Naive thymus-derived CD8-positive, alpha-beta T cell (primary cell): Measurements from ENCODE around the gene VASN. TPM values are rescaled to one million over a fixed set of nuclear protein-coding genes. Genes with fewer than 3 reads are reported as not detected.
"Not testable (repeated sequence)": the region's sequence is repeated elsewhere in the genome, so short reads cannot be mapped to it uniquely, and the experiment has no call there.

Source experiments
- ATAC-seq, 2 donors: fragments of 150-1000 bp; cut with Tn5 transposase in 1 of 2; sonication (Bioruptor Pico), chemical (Tn5 transposase) in 1 of 2; 1 replicate in 1 of 2; 2 replicates in 1 of 2; pipeline ENCODE4 v1.10.0; 2021; ENCODE audit warnings: mild to moderate bottlenecking in 2 of 2, moderate library complexity in 2 of 2
- POLR2A ChIA-PET: fragments of 350-600 bp; sonication (Branson Sonifier 250); formaldehyde crosslinking; loops from one replicate; lab custom pipeline; 2021; ENCODE audit warnings: antibody characterized with exemption; lab: Charles Lee
- DNase-seq, 10 donors: peaks; one replicate each; pipeline versions ENCODE4 v3.0.0 to v3.0.0-alpha.2; 2020 to 2022
- H3K27ac Mint-ChIP-seq, 10 donors: one replicate each; pipeline ENCODE4 v1.8.0; 2020 to 2022; ENCODE audit warnings: mild to moderate bottlenecking in 10 of 10, mixed read lengths in 10 of 10, moderate library complexity in 4 of 10, inconsistent platforms in 1 of 10
- H3K27me3 Mint-ChIP-seq, 5 donors: one replicate each; pipeline ENCODE4 v1.8.0; 2021 to 2022; ENCODE audit warnings: mixed read lengths in 5 of 5
- H3K36me3 Mint-ChIP-seq, 3 donors: one replicate each; pipeline ENCODE4 v1.8.0; 2020 to 2022; ENCODE audit warnings: mixed read lengths in 3 of 3, mild to moderate bottlenecking in 2 of 3, inconsistent platforms in 1 of 3
- H3K4me1 Mint-ChIP-seq, 4 donors: one replicate each; pipeline ENCODE4 v1.8.0; 2021 to 2022; ENCODE audit warnings: mixed read lengths in 4 of 4
- H3K4me3 Mint-ChIP-seq, 10 donors: one replicate each; pipeline ENCODE4 v1.8.0; 2020 to 2022; ENCODE audit warnings: mild to moderate bottlenecking in 10 of 10, mixed read lengths in 10 of 10, moderate library complexity in 6 of 10, inconsistent platforms in 1 of 10
- H3K9me3 Mint-ChIP-seq, 9 donors: one replicate each; pipeline ENCODE4 v1.8.0; 2020 to 2022; ENCODE audit warnings: mixed read lengths in 9 of 9, mild to moderate bottlenecking in 3 of 9, inconsistent platforms in 1 of 9, moderate library complexity in 1 of 9
- polyA plus RNA-seq, 3 donors: library from polyadenylated mRNA; unstranded; fragments of 300-500 nt; fragmentation: Illumina TruSeq; gene quantifications; one replicate each; pipeline ENCODE4 v1.2.3, GENCODE V29; 2021
- total RNA-seq, 8 experiments: library from RNA in 2 of 8; stranded (reverse) in 2 of 8; gene quantifications; one replicate each; pipeline ENCODE4 v1.2.3 and lab custom pipeline; 2021 to 2026

Gene VASN
- total and polyA plus RNA-seq, 5 experiments from 2014 or later: 0.12 to 0.34 (median 0.30) TPM; not detected in 2

DNA sequence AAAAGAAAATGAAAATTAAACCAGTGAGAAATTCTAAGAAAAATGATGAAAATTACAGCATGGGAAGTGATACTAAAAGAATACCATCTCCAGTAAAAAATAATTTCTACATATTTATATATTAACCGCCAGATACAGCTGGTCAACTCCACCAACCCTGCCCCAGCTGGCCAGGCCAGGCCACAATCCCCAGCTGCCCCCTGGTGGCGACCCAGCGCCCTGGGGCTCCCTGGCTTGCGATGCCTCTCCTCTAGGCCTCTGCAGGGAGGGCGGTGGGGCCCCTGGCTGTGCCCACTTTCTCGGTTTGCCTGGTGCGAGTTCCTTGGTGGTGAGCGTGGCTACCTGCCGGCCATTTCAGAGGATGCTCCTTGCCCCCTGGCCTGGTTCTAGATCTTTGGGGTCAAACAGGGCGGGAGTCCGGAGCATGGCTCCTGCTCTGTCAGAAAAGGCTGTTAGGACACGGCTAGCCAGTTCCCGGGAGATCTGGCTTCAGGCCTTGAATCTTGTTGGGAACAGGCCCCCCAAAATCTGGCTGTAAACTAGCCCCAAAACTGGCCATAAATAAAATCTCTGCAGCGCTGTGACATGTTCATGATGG lies 41.3 kb upstream of the VASN start:
- no peaks in the 10 kb centered on the region for H3K9me3 Mint-ChIP-seq
- H3K27me3 Mint-ChIP-seq: no peaks in the 10 kb centered on the region
- POLR2A ChIA-PET: interaction anchor here (1.2 to 5.2 kb wide), 2 partner anchors 23 to 57 kb away, joined by 9 to 31 read pairs; partner anchors contain the start of gene TFAP4
- peak; percentile 32 to 82 (median 66) for DNase-seq
- peak; percentile 56 to 70 for ATAC-seq
- peaks cover 2 to 12% (median 7%) of the 10 kb centered on the region in 4 donors for H3K4me1 Mint-ChIP-seq
- no peaks in the 10 kb centered on the region for H3K36me3 Mint-ChIP-seq
- no peak overlapping the region for H3K27ac Mint-ChIP-seq
- no peak overlapping the region for H3K4me3 Mint-ChIP-seq

DNA sequence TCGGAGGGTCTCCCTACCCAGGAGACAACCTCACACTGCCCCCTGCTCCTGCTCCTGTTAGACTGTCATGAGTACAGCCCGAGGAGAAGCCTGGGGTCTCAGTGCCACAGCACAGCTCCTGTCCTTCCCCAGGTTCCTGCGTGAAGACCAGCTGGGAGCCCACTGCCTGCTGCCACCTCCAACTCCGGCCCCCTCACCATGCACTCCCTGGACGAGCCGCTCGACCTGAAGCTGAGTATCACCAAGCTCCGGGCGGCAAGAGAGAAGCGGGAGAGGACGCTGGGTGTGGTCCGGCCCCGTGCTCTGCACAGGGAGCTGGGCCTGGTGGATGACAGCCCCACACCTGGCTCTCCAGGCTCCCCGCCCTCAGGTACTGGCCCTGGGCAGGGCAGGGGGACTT lies 39.6 kb upstream of the VASN start:
- peaks cover 2 to 12% (median 6%) of the 10 kb centered on the region in 4 donors for H3K4me1 Mint-ChIP-seq
- no peaks in the 10 kb centered on the region for H3K27me3 Mint-ChIP-seq
- DNase-seq: no peak
- ATAC-seq: no peak
- no peak overlapping the region for H3K27ac Mint-ChIP-seq
- H3K36me3 Mint-ChIP-seq: no peaks in the 10 kb centered on the region
- H3K9me3 Mint-ChIP-seq: no peaks in the 10 kb centered on the region
- H3K4me3 Mint-ChIP-seq: no peak overlapping the region
- POLR2A ChIA-PET: interaction anchor here (0.5 kb wide), 1 partner anchor 43 kb away, joined by 10 read pairs; no protein-coding TSS in a partner anchor

DNA sequence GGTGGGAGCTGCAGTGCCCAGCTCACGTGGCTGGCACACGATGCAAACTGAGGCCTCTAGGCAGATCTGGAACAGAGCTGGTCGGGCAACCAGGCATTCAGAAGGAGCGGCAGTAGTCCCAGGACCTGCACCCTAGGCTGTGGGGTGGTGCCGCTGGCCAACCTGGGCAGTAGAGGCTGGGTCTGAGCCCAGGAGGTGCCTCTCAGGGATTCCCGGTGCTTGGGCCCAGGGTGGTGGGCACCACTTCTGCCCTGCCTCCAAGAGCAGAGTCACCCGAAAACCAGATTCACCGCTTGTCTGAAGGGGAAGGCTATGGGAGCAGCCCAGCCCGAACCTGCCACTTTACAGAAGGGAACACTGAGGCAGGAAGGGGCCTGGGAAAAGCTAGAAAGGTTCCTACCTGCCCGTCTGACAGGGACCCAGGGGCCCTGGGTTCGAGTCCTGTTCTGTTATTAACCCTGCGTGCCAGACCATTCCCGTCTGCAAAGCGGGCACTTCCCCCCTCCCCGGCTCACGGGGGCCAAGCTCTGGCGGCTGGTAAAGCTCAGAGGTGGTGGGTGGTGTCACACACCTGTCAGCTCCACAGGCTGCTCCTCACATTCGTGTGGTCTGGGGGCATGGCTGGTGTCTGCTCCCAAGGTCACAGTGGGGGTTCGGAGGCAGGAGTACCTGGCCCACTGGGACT lies 38.9 kb upstream of the VASN start:
- POLR2A ChIA-PET: interaction anchor here (0.5 to 1.0 kb wide), 3 partner anchors 43 to 79 kb away, joined by 3 to 10 read pairs (median 3); no protein-coding TSS in a partner anchor
- H3K27ac Mint-ChIP-seq: no peak overlapping the region
- H3K4me1 Mint-ChIP-seq: peaks cover 2 to 12% (median 6%) of the 10 kb centered on the region in 4 donors
- H3K4me3 Mint-ChIP-seq: no peak overlapping the region
- ATAC-seq (no peak), DNase-seq (no peak)
- no peaks in the 10 kb centered on the region for H3K9me3 Mint-ChIP-seq
- H3K36me3 Mint-ChIP-seq: no peaks in the 10 kb centered on the region
- no peaks in the 10 kb centered on the region for H3K27me3 Mint-ChIP-seq

DNA sequence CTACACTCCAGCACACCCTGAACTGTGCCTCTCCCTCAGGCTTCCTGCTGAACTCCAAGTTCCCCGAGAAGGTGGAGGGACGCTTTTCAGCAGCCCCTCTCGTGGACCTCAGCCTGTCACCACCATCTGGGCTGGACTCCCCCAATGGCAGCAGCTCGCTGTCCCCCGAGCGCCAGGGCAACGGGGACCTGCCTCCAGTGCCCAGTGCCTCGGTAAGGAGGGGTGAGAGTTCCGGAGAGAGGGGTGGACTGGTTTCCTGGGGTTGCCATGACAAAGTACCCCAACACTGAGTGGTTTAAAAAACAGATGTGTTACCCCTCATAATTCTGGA lies 38.4 kb upstream of the VASN start:
- Mint-ChIP-seq H3K36me3 (no peaks in the 10 kb centered on the region), H3K27me3 (no peaks in the 10 kb centered on the region), H3K4me1 (peaks cover 2 to 9% (median 3%) of the 10 kb centered on the region in 4 donors), H3K4me3 (no peak overlapping the region), H3K27ac (peak overlapping the region in 1 of 10 donors; percentile 56), H3K9me3 (no peaks in the 10 kb centered on the region)
- no peak for DNase-seq
- POLR2A ChIA-PET: interaction anchor here (1.0 kb wide), 1 partner anchor 80 kb away, joined by 3 read pairs; no protein-coding TSS in a partner anchor
- ATAC-seq: no peak

DNA sequence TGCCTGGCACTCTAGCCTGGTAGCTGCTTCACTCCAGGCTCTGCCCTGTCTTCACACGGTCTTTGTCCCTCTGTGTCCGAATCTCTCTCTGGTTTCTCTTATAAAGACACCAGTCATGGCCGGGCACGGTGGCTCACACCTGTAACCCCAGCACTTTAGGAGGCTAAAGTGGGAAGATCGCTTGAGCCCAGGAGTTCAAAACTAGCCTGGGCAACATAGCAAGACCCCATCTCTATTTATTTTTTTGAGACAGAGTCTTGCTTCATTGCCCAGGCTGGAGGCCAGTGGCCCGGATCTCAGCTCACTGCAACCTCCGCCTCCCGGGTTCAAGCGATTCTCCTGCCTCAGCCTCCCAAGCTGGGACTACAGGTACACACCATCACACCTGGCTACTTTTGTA lies 37.9 kb upstream of the VASN start:
- not testable (repeated sequence) for H3K27me3 Mint-ChIP-seq, H3K4me1 Mint-ChIP-seq, H3K4me3 Mint-ChIP-seq, ATAC-seq, DNase-seq, H3K36me3 Mint-ChIP-seq, H3K9me3 Mint-ChIP-seq
- peak overlapping the region in 1 of 10 donors; percentile 15 for H3K27ac Mint-ChIP-seq
- POLR2A ChIA-PET: interaction anchor here (1.0 to 1.1 kb wide), 2 partner anchors 13 to 80 kb away, joined by 3 read pairs; no protein-coding TSS in a partner anchor

DNA sequence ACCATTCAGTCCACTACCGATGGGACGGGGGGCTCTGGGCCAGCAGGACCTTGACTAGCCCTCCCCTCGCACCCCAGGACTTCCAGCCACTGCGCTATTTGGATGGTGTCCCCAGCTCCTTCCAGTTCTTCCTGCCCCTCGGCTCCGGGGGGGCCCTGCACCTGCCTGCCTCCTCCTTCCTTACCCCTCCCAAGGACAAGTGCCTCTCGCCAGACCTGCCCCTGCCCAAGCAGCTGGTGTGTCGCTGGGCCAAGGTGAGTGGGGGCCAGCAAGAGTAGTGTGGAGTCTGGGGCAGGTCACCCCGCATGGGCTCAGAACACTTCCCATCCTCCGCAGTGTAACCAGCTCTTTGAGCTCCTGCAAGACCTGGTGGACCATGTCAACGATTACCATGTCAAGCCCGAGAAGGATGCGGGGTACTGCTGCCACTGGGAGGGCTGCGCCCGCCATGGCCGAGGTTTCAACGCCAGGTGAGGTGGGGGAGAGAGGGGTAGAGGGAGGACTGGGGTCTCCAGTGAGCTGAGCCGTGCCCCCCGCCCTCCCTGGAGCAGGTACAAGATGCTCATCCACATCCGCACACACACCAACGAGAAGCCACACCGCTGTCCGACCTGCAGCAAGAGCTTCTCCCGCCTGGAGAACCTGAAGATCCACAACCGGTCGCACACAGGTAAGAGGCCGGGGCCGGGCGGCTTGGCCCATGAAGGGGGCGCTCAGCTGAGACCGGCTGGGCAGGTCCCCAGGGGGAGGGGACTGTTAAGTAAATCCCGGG lies 36.7 kb upstream of the VASN start:
- POLR2A ChIA-PET: interaction anchor here (1.1 kb wide), 1 partner anchor 14 kb away, joined by 3 read pairs; no protein-coding TSS in a partner anchor
- ATAC-seq: no peak
- Mint-ChIP-seq H3K36me3 (no peaks in the 10 kb centered on the region), H3K4me1 (peaks cover 0 to 2% (median 0%) of the 10 kb centered on the region in 4 donors), H3K9me3 (no peaks in the 10 kb centered on the region), H3K27ac (no peak overlapping the region), H3K27me3 (no peaks in the 10 kb centered on the region), H3K4me3 (no peak overlapping the region)
- no peak for DNase-seq

DNA sequence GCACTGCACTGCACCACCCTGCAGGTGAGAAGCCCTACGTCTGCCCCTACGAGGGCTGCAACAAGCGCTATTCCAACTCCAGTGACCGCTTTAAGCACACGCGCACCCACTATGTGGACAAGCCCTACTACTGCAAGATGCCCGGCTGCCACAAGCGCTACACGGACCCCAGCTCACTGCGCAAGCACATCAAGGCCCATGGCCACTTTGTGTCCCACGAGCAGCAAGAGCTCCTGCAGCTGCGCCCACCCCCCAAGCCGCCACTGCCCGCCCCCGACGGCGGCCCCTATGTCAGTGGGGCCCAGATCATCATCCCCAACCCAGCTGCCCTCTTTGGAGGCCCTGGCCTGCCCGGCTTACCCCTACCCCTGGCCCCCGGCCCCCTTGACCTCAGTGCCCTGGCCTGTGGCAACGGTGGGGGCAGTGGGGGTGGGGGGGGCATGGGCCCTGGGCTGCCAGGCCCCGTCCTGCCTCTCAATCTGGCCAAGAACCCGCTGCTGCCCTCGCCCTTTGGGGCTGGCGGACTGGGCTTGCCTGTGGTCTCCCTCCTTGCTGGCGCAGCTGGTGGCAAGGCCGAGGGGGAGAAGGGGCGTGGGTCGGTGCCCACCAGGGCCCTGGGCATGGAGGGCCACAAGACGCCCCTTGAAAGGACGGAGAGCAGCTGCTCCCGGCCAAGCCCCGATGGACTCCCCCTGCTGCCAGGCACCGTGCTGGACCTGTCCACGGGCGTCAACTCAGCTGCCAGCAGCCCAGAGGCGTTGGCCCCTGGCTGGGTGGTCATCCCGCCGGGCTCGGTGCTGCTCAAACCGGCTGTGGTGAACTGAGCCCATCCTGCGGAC lies 34.7 kb upstream of the VASN start:
- no peaks in the 10 kb centered on the region for H3K27me3 Mint-ChIP-seq
- peaks cover 0 to 4% (median 0%) of the 10 kb centered on the region in 3 donors for H3K36me3 Mint-ChIP-seq
- DNase-seq: no peak
- no peaks in the 10 kb centered on the region for H3K9me3 Mint-ChIP-seq
- peaks cover 0 to 2% (median 0%) of the 10 kb centered on the region in 4 donors for H3K4me1 Mint-ChIP-seq
- no peak overlapping the region for H3K27ac Mint-ChIP-seq
- POLR2A ChIA-PET: interaction anchor here (1.7 kb wide), 1 partner anchor 11 kb away, joined by 4 read pairs; no protein-coding TSS in a partner anchor
- ATAC-seq: no peak
- no peak overlapping the region for H3K4me3 Mint-ChIP-seq

DNA sequence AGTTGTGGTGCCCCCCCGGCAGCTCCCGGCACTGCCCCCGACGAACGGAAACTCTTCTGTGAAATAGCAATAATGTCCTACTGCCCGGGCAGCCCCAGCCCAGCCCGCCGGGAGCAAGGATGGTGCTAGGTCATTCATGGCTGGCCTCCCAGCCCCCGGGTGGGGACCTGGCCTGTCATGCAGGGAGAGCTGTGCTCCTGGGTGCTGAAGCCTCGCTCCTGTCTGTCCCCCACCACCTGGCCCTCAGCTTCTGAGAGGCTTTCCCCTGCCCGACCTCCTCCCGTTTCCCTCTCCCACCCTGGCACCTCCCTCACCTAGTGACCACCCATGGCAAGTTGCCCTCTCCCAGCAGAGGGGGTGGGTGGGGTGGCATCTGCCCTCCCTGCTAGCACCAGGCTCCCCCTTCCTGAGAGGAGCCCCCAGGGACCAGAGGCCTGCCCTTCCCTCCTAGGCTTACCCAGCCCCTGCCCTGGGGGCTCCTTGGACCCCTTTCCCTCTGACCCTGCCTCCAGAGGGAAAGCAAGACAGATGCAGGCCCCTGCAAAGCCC lies 34.0 kb upstream of the VASN start:
- Mint-ChIP-seq H3K27ac (no peak overlapping the region), H3K36me3 (peaks cover 0 to 4% (median 0%) of the 10 kb centered on the region in 3 donors), H3K27me3 (no peaks in the 10 kb centered on the region), H3K4me3 (no peak overlapping the region), H3K4me1 (peaks cover 0 to 3% (median 0%) of the 10 kb centered on the region in 4 donors), H3K9me3 (no peaks in the 10 kb centered on the region)
- POLR2A ChIA-PET: interaction anchor here (1.7 kb wide), 1 partner anchor 11 kb away, joined by 4 read pairs; no protein-coding TSS in a partner anchor
- ATAC-seq (no peak), DNase-seq (no peak)

DNA sequence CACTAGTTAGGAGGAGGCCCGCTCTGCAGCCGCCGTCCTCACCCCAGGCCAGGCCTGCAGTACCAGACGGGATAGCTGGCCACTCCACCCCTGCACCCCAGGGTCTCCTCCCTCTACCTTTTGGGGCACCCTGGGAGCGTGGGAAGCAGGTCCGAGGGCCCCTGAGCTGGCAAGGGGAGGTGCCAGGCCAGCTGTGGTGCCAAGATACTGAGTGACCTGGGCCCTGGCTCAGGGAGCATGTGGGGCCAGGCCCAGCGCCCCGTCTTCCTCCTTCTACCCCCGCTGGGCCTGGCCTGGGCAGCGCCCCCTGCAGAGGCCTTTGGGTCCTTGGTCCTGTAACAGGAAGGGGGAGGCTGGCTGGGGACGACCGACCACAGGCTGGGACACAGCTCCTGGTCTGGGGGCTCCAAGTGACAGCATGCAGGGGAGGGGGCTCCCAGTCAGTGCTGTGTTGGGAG lies 33.5 kb upstream of the VASN start:
- H3K4me3 Mint-ChIP-seq: no peak overlapping the region

DNA sequence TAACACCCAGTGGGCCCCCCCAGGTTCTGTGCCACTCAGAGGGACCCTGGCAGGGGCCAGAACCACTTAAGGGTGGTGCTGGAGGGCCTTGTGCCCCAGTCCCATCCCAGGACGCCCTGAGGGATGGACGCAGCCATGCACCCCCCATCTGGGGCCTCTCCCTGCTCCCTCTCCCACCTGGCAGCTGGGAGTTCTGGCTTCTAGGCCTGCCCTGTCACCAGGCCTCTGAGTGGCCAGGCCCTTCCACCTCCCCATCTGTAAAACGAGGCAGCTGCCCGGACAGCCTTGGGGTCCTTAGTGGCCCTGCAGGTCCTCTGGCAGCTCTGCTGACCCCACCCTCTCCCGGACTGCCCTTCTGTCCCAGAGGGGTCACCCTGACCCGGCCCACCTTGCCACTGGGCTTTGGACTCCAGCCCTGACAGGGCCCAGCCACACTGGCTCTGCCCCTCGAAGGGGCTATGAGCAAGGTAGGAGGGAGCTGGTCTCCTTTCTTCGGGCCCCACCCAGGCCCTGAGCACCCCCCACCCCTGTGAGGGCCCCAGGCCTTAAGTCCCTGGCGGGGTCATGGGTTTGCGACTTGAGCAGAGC lies 32.8 kb upstream of the VASN start:
- H3K27me3 Mint-ChIP-seq: no peaks in the 10 kb centered on the region

More for the DNA sequence above, 33.5 kb upstream of the VASN start:
- no peak for ATAC-seq
- Mint-ChIP-seq H3K27me3 (no peaks in the 10 kb centered on the region), H3K9me3 (no peaks in the 10 kb centered on the region), H3K4me1 (peaks cover 0 to 3% (median 0%) of the 10 kb centered on the region in 4 donors), H3K36me3 (peaks cover 0 to 4% (median 0%) of the 10 kb centered on the region in 3 donors), H3K27ac (no peak overlapping the region)
- POLR2A ChIA-PET: interaction anchor here (0.6 to 1.7 kb wide), 3 partner anchors 10 to 12 kb away, joined by 3 to 4 read pairs (median 4); no protein-coding TSS in a partner anchor
- no peak for DNase-seq

DNA sequence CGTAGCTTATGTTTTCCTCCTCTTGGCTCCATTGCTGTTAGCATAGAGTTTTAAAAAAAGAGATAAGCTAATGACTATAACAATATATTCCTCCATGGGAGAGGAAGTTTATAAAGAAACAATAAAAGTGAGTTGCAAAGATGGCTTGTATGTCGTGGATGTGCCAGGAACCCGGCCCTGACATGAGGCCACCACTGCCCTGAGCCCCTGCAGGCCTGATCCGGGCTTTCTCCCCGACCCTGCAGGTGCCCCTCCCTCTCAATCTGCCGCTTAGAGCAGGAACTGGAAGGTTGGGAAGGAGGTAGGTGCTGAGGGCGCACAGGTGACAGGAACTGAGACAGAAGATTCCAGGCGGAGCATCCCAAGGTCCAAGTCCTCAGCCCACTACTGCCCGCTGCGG lies 32.2 kb upstream of the VASN start:
- POLR2A ChIA-PET: interaction anchor here (0.6 kb wide), 1 partner anchor 228 kb away, joined by 3 read pairs; no protein-coding TSS in a partner anchor
- DNase-seq (no peak), ATAC-seq (no peak)
- peaks cover 0 to 8% (median 4%) of the 10 kb centered on the region in 4 donors for H3K4me1 Mint-ChIP-seq
- no peaks in the 10 kb centered on the region for H3K27me3 Mint-ChIP-seq
- no peaks in the 10 kb centered on the region for H3K9me3 Mint-ChIP-seq
- no peak overlapping the region for H3K4me3 Mint-ChIP-seq
- H3K36me3 Mint-ChIP-seq: peaks cover 0 to 4% (median 0%) of the 10 kb centered on the region in 3 donors
- peak overlapping the region in 1 of 10 donors; percentile 34 for H3K27ac Mint-ChIP-seq

More for the DNA sequence above, 32.8 kb upstream of the VASN start:
- H3K4me1 Mint-ChIP-seq: peaks cover 0 to 5% (median 3%) of the 10 kb centered on the region in 4 donors
- POLR2A ChIA-PET: interaction anchor here (0.6 to 1.7 kb wide), 4 partner anchors 9 to 227 kb away, joined by 3 to 4 read pairs (median 4); no protein-coding TSS in a partner anchor
- H3K9me3 Mint-ChIP-seq: no peaks in the 10 kb centered on the region
- peak overlapping the region in 1 of 10 donors; percentile 34 for H3K27ac Mint-ChIP-seq
- no peak for ATAC-seq
- no peak for DNase-seq
- no peak overlapping the region for H3K4me3 Mint-ChIP-seq
- peaks cover 0 to 4% (median 0%) of the 10 kb centered on the region in 3 donors for H3K36me3 Mint-ChIP-seq
